Measurements from ENCODE around the gene SGPL1.
"Not testable (repeated sequence)": the region's sequence is repeated elsewhere in the genome, so short reads cannot be mapped to it uniquely, and the experiment has no call there.

The SGPL1 gene

GRCh38 chr10:70917635-70918034, 101.9 kb downstream of the SGPL1 start:
- Histone ChIP-seq H3K27ac (no peak overlapping the region), H3K4me3 (no peak overlapping the region)
- no peak for DNase-seq (ENCODE audit: low spot score)
- TF ChIP-seq, protein P1, sequence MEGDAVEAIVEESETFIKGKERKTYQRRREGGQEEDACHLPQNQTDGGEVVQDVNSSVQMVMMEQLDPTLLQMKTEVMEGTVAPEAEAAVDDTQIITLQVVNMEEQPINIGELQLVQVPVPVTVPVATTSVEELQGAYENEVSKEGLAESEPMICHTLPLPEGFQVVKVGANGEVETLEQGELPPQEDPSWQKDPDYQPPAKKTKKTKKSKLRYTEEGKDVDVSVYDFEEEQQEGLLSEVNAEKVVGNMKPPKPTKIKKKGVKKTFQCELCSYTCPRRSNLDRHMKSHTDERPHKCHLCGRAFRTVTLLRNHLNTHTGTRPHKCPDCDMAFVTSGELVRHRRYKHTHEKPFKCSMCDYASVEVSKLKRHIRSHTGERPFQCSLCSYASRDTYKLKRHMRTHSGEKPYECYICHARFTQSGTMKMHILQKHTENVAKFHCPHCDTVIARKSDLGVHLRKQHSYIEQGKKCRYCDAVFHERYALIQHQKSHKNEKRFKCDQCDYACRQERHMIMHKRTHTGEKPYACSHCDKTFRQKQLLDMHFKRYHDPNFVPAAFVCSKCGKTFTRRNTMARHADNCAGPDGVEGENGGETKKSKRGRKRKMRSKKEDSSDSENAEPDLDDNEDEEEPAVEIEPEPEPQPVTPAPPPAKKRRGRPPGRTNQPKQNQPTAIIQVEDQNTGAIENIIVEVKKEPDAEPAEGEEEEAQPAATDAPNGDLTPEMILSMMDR (IDR thresholded peaks at IDR 0.05) = no peak

GRCh38 chr10:70918851-70919530, 103.2 kb downstream of the SGPL1 start:
- DNase-seq (ENCODE audit: low spot score) = no peak
- TF ChIP-seq, protein P1 (IDR thresholded peaks at IDR 0.05) = no peak
- Histone ChIP-seq H3K27ac (no peak overlapping the region), H3K4me3 (no peak overlapping the region)

GRCh38 chr10:70919906-70920305, 104.2 kb downstream of the SGPL1 start:
- not testable (repeated sequence) for DNase-seq (ENCODE audit: low spot score); H3K27ac ChIP-seq; H3K4me3 ChIP-seq

DNA sequence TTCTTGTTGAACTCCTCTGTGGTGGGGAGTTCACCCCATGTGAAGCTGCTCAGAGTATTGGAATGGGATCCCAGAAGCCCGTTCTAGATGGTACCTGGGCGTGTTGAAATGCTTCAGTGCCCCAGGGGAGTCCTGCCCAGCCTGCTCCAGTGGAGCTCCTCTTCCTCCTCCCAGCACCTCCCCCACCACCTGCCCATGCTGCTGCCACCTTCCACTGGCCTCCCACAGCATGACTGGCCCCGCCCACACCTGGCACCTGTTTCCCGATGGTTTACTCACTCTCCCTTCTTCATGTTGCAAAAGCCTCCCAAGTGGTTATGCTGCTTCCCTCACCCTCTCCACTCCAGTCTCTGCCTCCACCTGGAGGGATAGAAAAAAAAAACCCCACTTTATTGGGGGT, 104.8 kb downstream of the SGPL1 start:
- no peak for DNase-seq (ENCODE audit: low spot score)
- TF ChIP-seq, protein P1 (IDR thresholded peaks at IDR 0.05) = no peak
- no peak overlapping the region for H3K27ac ChIP-seq
- H3K4me3 ChIP-seq = no peak overlapping the region

- TF ChIP-seq, protein P1 (IDR thresholded peaks at IDR 0.05) = no peak
Measured at GRCh38 chr10:70921285-70921684, 105.5 kb downstream of the SGPL1 start.

GRCh38 chr10:70923696-70924095, 107.9 kb downstream of the SGPL1 start:
- Histone ChIP-seq H3K4me3 (no peak overlapping the region), H3K27ac (no peak overlapping the region)
- TF ChIP-seq, protein P1 (IDR thresholded peaks at IDR 0.05) = no peak
- DNase-seq (ENCODE audit: low spot score) = no peak

More at GRCh38 chr10:70921285-70921684, 105.5 kb downstream of the SGPL1 start:
- DNase-seq (ENCODE audit: low spot score) = no peak
- H3K27ac ChIP-seq = no peak overlapping the region
- no peak overlapping the region for H3K4me3 ChIP-seq

DNA sequence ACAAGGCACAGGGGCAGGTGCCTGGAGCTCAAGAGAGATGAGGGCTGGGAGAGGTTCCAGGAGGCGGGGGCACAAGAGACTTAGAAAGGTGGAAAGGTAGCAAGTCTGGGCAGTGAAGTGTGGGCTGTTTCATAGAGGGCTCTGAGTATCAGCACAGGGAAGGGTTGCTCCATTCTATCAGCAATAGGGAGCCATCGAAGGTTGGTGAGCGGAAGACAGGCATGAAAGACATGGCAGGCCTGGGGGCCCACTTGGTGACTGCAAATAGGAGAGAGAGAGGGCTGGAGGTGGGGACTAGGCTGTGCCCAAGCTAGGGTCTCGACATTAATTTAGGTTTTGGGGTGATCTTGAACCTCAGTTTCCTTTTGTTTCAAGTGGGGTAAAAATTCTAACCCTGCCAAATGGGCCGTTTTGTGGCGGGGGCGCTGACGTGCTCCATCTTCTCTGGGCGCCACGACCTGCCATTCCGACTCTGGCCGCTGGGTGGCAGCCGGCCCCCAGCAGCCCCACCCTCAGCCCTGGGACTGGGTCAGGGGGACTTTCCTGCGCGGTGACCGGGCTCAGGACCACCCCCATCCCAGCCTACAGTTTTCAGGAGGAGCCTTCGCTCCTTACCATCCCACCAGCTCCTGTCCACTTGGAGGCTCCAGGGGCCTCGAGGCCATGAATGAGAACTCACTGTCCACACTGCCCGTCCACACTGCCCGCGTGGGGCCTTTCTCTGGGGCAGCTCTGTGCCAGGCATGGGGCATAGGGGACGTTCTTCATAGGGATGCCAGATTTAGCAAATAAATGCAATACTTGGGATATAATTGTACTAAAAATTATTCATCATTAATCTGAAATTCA, 109.9 kb downstream of the SGPL1 start:
- TF ChIP-seq, protein P1 (IDR thresholded peaks at IDR 0.05) = peak; percentile 99
- Histone ChIP-seq H3K27ac (no peak overlapping the region), H3K4me3 (no peak overlapping the region)
- DNase-seq (ENCODE audit: low spot score) = no peak
